Fibroblast of the aortic adventitia (primary cell): ENCODE measurements around the gene PRSS56. TPM values are rescaled to one million over a fixed set of nuclear protein-coding genes. Genes with fewer than 3 reads are reported as not detected.

Experiments
- DNase-seq: peaks from one replicate; pipeline ENCODE4 v3.0.0-alpha.2; 2010; ENCODE audit warnings: low read depth
- H3K4me3 ChIP-seq: 2 replicates; pipeline ENCODE4 v1.5.1; 2011; ENCODE audit warnings: low read depth, mild to moderate bottlenecking, control low read depth, low read length, moderate library complexity
- total RNA-seq: library from RNA; depleted of rRNA; stranded (reverse); fragments of >200 nt; gene quantifications from 2 replicates; pipeline ENCODE4 v1.2.3, GENCODE V29; 2012; ENCODE audit warnings: low replicate concordance
- TF ChIP-seq, protein P1 (sequence below): IDR thresholded peaks from 2 replicates; pipeline ENCODE4 v1.5.1; 2011; ENCODE audit warnings: mild to moderate bottlenecking, low read length, control low read depth, inconsistent platforms; ENCODE audit not compliant: insufficient read depth

Gene PRSS56
- total RNA-seq, 1 donor, result not detected

- DNase-seq, result peak; percentile 44
- H3K4me3 ChIP-seq, result peak overlapping the region; percentile 95
- TF ChIP-seq, protein P1, sequence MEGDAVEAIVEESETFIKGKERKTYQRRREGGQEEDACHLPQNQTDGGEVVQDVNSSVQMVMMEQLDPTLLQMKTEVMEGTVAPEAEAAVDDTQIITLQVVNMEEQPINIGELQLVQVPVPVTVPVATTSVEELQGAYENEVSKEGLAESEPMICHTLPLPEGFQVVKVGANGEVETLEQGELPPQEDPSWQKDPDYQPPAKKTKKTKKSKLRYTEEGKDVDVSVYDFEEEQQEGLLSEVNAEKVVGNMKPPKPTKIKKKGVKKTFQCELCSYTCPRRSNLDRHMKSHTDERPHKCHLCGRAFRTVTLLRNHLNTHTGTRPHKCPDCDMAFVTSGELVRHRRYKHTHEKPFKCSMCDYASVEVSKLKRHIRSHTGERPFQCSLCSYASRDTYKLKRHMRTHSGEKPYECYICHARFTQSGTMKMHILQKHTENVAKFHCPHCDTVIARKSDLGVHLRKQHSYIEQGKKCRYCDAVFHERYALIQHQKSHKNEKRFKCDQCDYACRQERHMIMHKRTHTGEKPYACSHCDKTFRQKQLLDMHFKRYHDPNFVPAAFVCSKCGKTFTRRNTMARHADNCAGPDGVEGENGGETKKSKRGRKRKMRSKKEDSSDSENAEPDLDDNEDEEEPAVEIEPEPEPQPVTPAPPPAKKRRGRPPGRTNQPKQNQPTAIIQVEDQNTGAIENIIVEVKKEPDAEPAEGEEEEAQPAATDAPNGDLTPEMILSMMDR, result no peak
These were observed 29.6 kb downstream of the PRSS56 start for GRCh38 chr2:232549655-232550353.

- peak; percentile 91 for DNase-seq
- TF ChIP-seq, protein P1, result peak; percentile 33
- H3K4me3 ChIP-seq, result peak within 1 kb of the TSS; percentile 95
These were observed 30.4 kb downstream of the PRSS56 start, which contains the start of the genes EIF4E2 and TIGD1 for GRCh38 chr2:232550354-232551249. Gene EIF4E2 (plus strand): TSS chr2:232550689. CDS start chr2:232550725, 36 bp downstream. Gene TIGD1 (minus strand): TSS chr2:232550557. CDS start chr2:232549882, 675 bp downstream.

- TF ChIP-seq, protein P1, result no peak
- peak overlapping the region; percentile 95 for H3K4me3 ChIP-seq
- DNase-seq, result no peak
These were observed 31.1 kb downstream of the PRSS56 start for GRCh38 chr2:232551250-232551638.

GRCh38 chr2:232551776-232552175, 31.6 kb downstream of the PRSS56 start:
- DNase-seq, result no peak
- TF ChIP-seq, protein P1, result no peak
- peak overlapping the region; percentile 95 for H3K4me3 ChIP-seq

DNA sequence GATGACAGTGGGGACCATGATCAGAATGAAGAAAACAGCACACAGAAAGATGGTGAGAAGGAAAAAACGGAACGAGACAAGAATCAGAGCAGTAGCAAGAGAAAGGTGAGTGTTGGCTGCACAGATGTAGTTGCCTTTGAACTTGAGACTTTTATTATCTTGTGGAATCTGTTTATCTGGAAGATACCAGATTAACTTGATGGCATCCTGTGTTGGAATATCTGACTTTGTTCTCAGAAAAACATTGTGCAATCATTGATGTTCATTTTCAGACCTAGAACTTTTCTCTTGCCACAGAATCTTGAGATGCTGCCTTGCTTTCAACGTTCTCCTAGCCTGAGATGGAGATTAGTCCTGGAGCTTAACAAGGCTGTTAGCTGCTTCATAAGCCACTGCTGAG, 36.2 kb downstream of the PRSS56 start:
- H3K4me3 ChIP-seq, result no peak overlapping the region
- DNase-seq, result no peak
- TF ChIP-seq, protein P1, result no peak

DNA sequence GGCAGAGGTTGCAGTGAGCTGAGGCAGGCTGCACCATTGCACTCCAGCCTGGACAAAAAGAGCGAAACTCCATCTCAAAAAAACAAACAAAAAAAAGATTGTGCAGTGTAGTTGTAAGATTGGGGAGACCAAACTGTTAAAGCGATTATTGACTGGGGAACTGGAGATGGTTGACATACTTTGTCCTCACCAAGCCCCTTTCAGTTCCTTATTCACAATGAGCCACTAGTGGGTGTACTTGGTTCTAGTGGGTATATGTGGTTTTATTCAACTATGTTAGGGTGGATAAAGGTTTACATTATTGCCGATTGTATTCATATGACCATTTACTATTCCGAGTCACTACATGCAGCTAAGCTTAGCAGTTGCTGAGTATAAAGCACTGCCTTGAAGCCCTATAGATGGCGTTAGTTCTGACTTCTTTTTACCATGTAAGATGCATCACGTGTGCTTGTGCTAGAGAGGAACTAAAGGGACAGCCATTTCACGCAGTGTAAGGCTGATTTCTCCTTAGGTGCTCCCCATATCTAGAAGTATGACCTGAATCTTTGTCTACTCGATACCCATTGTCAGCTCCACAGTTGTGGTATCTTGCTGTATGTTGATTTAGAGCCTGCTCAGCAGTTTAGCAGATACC, 42.4 kb downstream of the PRSS56 start:
- DNase-seq, result no peak
- no peak overlapping the region for H3K4me3 ChIP-seq
- TF ChIP-seq, protein P1, result no peak
